Esophagus squamous epithelium (tissue), 5 donors: ENCODE results near the gene HPSE2. TPM values are rescaled to one million over a fixed set of nuclear protein-coding genes. Genes with fewer than 3 reads are reported as not detected.

Experiments used
- DNase-seq: peaks from one replicate; lab custom pipeline; 2025; lab: John Stamatoyannopoulos, UW
- H3K27ac ChIP-seq, 4 donors: fragments of 200-600 bp; sonication (generic); one replicate each; pipeline ENCODE4 v1.5.1; 2016 to 2019; ENCODE audit warnings: mild to moderate bottlenecking in 1 of 4
- H3K27me3 ChIP-seq, 4 donors: fragments of 200-600 bp; sonication (generic); 1 replicate in 3 of 4; 2 replicates in 1 of 4; pipeline versions ENCODE4 v1.5.1 to v1.6.0; 2017 to 2021; ENCODE audit warnings: antibody characterized with exemption in 1 of 4
- H3K36me3 ChIP-seq, 3 donors: fragments of 200-600 bp; sonication (generic); one replicate each; pipeline ENCODE4 v1.5.1; 2016 to 2019
- H3K4me1 ChIP-seq, 3 donors: fragments of 200-600 bp; sonication (generic); one replicate each; pipeline ENCODE4 v1.5.1; 2017 to 2019
- H3K4me3 ChIP-seq, 4 donors: fragments of 200-600 bp; sonication (generic); 1 replicate in 3 of 4; 2 replicates in 1 of 4; pipeline ENCODE4 v1.5.1; 2016 to 2019; ENCODE audit warnings: mild to moderate bottlenecking in 2 of 4, moderate library complexity in 1 of 4
- H3K9me3 ChIP-seq, 3 donors: fragments of 200-600 bp; sonication (generic); one replicate each; pipeline ENCODE4 v1.5.1; 2016 to 2019
- POLR2A ChIP-seq, 4 donors: fragments of 450-650 bp; IDR thresholded peaks; one replicate each; pipeline ENCODE4 v1.6.1; 2017; ENCODE audit warnings: antibody characterized with exemption in 4 of 4, mild to moderate bottlenecking in 4 of 4, moderate library complexity in 3 of 4
- WGBS, 2 donors: methylation state at CpG; one replicate each; pipeline ENCODE4 v1.1.5; 2018; 5-methylcytosine and 5-hydroxymethylcytosine counted together
- intact Hi-C: fragments of 100-400 bp; cut with DNase I; formaldehyde crosslinking; loops from one replicate; pipeline ENCODE4 v1.15.0; 2022
- total RNA-seq, 4 donors: library from RNA; depleted of rRNA; stranded (reverse); fragments of >200 nt; gene quantifications; one replicate each; pipeline ENCODE4 v1.1.0, GENCODE V29; 2016
- TF ChIP-seq, protein P1 (sequence below), 6 experiments: fragments of 450-650 bp in 4 of 6; fragments of 200-600 bp in 2 of 6; sonication (generic) in 2 of 6; IDR thresholded peaks; one replicate each; pipeline ENCODE4 v1.5.1; 2016 to 2019; ENCODE audit warnings: antibody characterized with exemption in 6 of 6, mild to moderate bottlenecking in 4 of 6, moderate library complexity in 4 of 6
- donor health status: DM: yes; HTN: yes; CAD: no.

The HPSE2 gene
- total RNA-seq, 4 donors from 2014 or later: 0.47 to 5.3 (median 2.6) TPM

- intact Hi-C loops: loop anchor here (10.0 kb wide), 1 partner anchor 194 kb away; no protein-coding TSS in a partner anchor
- no peak for TF ChIP-seq POLR2A (IDR thresholded peaks at IDR 0.05)
- TF ChIP-seq, protein P1, sequence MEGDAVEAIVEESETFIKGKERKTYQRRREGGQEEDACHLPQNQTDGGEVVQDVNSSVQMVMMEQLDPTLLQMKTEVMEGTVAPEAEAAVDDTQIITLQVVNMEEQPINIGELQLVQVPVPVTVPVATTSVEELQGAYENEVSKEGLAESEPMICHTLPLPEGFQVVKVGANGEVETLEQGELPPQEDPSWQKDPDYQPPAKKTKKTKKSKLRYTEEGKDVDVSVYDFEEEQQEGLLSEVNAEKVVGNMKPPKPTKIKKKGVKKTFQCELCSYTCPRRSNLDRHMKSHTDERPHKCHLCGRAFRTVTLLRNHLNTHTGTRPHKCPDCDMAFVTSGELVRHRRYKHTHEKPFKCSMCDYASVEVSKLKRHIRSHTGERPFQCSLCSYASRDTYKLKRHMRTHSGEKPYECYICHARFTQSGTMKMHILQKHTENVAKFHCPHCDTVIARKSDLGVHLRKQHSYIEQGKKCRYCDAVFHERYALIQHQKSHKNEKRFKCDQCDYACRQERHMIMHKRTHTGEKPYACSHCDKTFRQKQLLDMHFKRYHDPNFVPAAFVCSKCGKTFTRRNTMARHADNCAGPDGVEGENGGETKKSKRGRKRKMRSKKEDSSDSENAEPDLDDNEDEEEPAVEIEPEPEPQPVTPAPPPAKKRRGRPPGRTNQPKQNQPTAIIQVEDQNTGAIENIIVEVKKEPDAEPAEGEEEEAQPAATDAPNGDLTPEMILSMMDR (IDR thresholded peaks at IDR 0.05): no peak
- DNase-seq: no peak
- no peaks in the 10 kb centered on the region for H3K36me3 ChIP-seq
- peaks cover 0 to 12% (median 0%) of the 10 kb centered on the region in 4 donors for H3K27me3 ChIP-seq
- no peaks in the 10 kb centered on the region for H3K9me3 ChIP-seq
- peaks cover 0 to 14% (median 3%) of the 10 kb centered on the region in 3 donors for H3K4me1 ChIP-seq
- WGBS, 2 donors: 58 to 64% methylated on average over 5 of the region's 5 CpGs
- H3K27ac ChIP-seq: no peak overlapping the region
- no peak overlapping the region for H3K4me3 ChIP-seq
These were observed 764.8 kb downstream of the HPSE2 start for GRCh38 chr10:98470850-98471249.

- intact Hi-C loops: loop anchor here (10.0 kb wide), 1 partner anchor 776 kb away; no protein-coding TSS in a partner anchor
- Histone ChIP-seq H3K27me3 (peaks cover 0 to 12% (median 0%) of the 10 kb centered on the region in 4 donors), H3K4me3 (no peak overlapping the region), H3K9me3 (no peaks in the 10 kb centered on the region), H3K36me3 (no peaks in the 10 kb centered on the region), H3K4me1 (peaks cover 0 to 14% (median 3%) of the 10 kb centered on the region in 3 donors), H3K27ac (no peak overlapping the region)
- no peak for TF ChIP-seq POLR2A (IDR thresholded peaks at IDR 0.05)
- TF ChIP-seq, protein P1 (IDR thresholded peaks at IDR 0.05): no peak
- DNase-seq: no peak
- WGBS, 2 donors: 71 to 73% methylated on average over 2 of the region's 2 CpGs
These were observed 766.4 kb downstream of the HPSE2 start for GRCh38 chr10:98469001-98469931.

GRCh38 chr10:98467506-98468318 is 767.9 kb downstream of the HPSE2 start:
- Histone ChIP-seq H3K4me1 (peaks cover 0 to 14% (median 3%) of the 10 kb centered on the region in 3 donors), H3K27ac (no peak overlapping the region), H3K27me3 (peaks cover 0 to 12% (median 0%) of the 10 kb centered on the region in 4 donors), H3K36me3 (no peaks in the 10 kb centered on the region), H3K4me3 (peak overlapping the region; percentile 42 to 77 (median 52)), H3K9me3 (no peaks in the 10 kb centered on the region)
- intact Hi-C loops: loop anchor here (10.0 kb wide), 1 partner anchor 777 kb away; no protein-coding TSS in a partner anchor
- WGBS, 2 donors: 0 to 6% methylated on average over 4 to 5 of the region's 44 CpGs
- TF ChIP-seq, protein P1 (IDR thresholded peaks at IDR 0.05): peak; percentile 65 to 86 (median 76)
- TF ChIP-seq POLR2A (IDR thresholded peaks at IDR 0.05): no peak
- no peak for DNase-seq

GRCh38 chr10:98466861-98467505 is 768.7 kb downstream of the HPSE2 start:
- Histone ChIP-seq H3K4me1 (peaks cover 0 to 14% (median 3%) of the 10 kb centered on the region in 3 donors), H3K27ac (no peak overlapping the region), H3K4me3 (no peak overlapping the region), H3K27me3 (peaks cover 0 to 12% (median 0%) of the 10 kb centered on the region in 4 donors), H3K9me3 (no peaks in the 10 kb centered on the region), H3K36me3 (no peaks in the 10 kb centered on the region)
- TF ChIP-seq, protein P1 (IDR thresholded peaks at IDR 0.05): no peak
- TF ChIP-seq POLR2A (IDR thresholded peaks at IDR 0.05): no peak
- no peak for DNase-seq
- WGBS, 2 donors: 58 to 59% methylated on average over 15 of the region's 15 CpGs
- intact Hi-C loops: loop anchor here (10.0 kb wide), 1 partner anchor 778 kb away; no protein-coding TSS in a partner anchor
